ENCODE results near the gene MTG1.
"Not testable (repeated sequence)": the region's sequence is repeated elsewhere in the genome, so short reads cannot be mapped to it uniquely, and the experiment has no call there.

MTG1 gene

DNA sequence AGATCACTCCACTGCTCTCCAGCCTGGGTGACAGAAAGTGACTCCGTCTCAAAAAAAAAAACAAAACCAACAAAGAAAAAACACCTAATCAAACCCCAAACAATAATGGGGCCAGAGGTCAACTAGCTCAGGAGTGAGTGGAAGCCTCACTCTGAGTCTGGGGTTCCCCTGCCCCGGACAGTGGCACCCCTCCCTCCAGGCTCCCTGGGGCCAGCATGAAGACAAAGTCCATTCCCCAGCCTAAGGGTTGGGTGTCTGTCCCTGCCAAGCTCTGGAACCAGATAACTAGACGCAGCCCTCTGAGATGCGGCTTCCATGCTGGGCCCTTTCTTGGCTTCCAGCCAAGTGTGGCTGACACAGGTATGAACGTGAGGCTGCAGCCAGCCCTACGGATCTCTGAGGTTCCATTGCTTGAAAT is 34.4 kb upstream of the MTG1 start:
- DNase-seq, result no peak

DNA sequence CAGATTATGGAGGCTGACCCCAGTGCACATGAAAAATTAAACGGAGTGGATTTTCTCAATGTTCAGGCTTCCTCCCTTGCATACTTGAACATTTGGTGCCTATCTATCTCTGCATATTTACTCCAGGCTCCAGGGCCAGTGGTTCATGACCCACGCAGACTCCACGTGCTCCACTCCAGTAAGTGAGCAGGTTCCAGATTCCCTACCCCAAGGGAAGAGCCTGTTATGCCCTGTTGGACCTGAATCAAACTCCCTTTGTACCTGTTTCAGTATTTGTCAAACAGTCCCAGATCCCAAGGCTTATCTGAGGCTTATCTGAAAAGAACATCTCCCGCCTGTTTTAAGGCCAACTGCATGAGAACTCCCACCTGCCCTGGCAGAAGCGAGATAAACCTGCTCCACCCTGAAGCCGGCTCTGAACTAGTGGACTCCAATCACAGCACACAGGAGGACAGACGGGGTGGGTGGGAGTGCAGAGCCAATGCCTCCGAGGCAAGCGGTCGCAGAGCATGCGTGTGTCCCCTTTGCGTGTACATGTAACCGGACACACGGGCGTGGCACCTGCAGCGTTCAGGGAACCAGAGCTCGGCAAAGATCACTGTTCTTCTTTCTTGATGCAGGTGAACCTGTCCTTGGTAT is 33.9 kb upstream of the MTG1 start:
- no peak for DNase-seq

DNA sequence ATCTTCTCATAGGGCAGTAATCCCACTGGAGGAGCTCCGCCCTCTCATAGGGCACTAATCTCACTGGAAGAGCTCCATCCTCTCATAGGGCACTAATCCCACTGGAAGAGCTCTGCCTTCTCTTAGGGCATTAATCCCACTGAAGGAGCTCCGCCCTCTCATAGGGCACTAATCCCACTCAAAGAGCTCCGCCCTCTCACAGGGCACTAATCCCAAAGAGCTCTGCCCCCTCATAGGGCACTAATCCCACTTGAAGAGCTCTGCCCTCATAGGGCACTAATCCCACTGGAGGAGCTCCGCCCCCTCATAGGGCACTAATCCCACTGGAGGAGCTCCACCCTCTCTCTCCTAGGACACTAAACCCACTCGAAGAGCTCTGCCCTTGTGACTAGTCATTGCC is 32.7 kb upstream of the MTG1 start:
- no peak for DNase-seq

DNA sequence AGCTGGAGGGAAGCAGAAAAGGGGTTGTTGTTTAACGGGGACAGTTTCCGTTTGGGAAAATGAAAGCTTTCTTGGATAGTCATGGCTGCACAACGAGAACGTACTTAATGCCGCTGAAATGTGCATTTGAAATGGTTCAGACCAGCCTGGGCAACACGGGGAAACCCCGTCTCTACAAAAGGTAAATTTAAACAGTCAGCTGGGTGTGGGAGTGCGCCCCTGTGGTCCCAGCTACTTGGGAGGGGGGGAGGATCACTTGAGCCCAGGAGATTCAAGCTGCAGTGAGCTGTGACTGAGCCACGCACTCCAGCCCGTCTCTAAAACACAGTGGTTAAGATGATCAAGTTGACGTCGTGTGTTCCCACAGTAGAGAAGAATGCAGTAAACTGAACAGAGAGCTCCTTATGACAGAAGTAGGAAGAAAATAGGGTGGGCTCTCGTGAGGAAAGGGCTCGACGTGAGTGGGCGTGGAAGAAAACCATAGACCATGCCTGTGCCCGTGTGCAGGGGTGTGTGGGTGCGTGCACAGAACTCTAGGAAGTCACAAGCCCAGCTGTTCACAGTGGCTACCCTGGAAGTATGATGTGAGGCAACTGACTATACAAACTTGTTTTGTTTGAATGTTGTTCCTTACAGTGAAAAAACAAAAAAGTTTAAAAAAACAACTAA is 32.0 kb upstream of the MTG1 start:
- DNase-seq, result no peak

DNA sequence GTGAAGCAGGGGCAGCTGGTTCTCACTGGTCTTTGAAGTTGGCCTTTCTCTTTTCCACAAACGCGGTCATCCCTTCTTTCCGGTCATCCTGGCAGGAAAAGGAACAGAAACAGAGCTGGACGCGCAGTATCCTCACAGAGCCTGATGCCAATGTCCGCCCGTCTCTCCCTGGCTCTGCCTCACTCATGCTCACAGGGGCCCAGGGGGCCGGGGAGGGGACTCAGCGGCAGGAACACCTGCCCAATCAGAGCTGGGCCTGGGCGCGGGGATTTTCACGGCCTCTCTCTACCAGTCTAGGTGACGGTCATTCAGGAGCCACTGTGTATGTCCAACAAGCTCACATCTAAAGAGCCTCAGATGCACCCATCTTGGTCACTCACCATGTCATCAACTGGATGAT is 31.1 kb upstream of the MTG1 start:
- no peak for DNase-seq

DNA sequence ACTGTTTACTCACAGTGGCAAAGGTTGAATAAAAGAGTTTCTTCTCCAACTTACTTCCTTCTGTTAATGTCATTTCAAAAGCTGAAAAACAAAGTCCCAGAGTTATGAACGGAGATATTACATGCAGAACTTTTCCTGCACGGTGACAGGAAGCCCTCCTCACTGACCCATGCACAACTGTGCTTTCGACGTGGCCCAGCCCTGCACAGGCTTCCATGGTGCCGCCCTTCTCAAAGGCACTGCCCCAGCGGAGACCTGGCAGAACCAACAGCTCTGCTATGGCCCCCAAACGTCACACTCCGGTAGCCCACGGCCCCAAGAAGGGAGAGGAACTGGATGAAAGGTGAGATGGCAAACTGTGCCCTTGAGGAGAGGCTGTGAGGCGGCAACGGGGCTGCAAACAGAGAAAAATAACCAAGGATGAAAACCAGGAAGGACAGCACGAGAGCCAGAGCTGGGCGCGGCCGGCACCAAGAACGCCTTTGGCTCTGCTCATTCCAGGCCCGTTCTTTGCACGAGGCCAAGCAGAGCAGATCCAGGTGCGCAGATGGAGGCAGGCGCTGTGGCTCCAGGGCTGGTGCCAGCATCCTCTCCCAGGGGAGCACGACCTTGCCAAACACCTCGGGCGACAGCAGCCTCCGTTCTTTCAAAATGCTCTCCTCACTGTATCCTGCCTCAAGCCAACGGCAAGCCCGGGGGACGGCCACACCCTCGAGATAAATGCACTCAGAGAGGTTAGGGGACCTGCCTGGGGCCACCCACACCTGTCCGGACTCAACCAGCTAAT is 29.1 kb upstream of the MTG1 start:
- no peak for DNase-seq

DNA sequence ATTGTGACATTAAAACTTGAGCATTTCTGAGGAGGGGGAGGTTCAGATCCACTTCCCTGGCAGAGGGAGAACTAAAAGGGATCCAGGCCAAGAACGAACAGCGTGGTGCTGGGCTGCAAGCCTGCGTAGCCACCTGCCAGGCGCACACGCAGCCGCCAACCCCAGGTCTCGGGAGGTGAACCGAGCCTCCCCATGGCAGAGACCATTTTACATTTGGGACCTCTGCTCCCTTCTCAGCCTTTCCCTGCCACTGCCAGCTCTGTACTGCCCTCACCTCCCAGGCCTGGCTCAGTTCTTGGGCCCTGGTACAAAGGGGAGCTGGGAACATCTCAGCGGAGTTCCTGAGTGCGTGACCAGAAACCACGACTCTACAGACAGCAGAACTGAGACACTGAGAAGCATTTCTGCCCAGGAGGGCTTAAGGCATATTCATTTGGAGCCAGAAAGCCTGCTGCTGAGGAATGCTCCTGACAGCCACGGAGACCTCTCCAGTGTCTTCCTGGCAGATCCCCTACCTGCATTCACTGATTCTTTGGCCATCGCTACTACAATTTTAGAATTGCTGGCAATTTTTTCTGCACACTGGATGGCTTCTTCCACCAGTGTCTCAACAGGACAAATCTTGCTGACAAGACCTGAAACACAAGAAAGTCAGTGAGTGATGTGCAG is 28.4 kb upstream of the MTG1 start:
- no peak for DNase-seq

DNA sequence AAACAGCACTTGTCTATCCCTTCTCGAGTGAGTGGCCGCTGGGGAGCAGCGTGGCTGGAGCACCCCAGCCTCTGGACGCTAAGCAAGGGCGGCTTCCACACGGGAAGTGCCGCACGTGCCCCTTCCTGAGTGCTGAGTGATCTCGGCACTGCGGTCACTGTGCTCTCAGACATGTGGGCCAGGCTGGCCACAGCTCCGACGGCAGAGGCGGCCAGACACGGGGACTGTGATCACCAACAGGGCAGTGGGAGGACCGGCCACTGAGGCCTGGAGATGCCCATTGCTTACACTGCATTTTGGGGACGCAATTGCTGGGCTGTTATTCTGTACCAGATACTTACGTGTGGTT is 27.9 kb upstream of the MTG1 start:
- DNase-seq, result no peak

DNA sequence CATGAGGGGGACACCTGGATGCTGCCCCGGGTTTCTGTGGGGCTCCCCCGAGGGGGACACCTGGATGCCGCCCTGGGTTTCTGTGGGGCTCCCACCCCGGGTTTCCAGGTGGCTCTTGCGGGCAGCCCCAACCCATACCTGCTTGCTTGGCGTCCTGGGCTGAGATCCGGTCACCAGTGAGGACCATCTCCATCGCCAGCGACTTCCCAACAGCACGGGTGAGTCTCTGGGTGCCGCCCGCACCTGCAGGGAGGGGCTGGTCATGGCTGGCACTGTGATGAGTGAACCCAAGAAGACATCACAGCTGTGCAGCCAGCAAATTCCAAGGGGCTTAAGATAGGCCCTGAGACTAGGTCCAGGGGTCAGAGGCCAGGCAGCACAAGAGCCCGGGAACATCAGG is 27.2 kb upstream of the MTG1 start:
- DNase-seq, result no peak

DNA sequence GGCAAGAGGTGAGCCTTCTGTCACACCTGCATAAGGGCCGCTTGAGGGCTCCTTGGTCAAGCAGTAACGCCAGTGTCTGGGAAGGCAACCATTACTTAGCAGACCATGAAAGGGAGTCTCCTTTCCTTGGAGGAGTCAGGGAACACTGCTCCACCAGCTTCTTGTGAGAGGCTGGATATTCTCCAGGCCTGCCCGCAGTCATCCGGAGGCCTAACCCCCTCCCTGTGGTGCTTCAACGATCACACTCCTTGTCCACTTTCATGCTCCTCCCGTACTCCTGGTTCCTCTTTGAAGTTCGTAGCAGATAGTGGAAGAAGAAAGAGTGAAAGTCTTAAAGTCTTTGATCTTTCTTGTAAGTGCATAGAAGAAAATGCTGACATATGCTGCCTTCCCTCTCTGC is 26.5 kb upstream of the MTG1 start:
- not testable (repeated sequence) for DNase-seq

DNA sequence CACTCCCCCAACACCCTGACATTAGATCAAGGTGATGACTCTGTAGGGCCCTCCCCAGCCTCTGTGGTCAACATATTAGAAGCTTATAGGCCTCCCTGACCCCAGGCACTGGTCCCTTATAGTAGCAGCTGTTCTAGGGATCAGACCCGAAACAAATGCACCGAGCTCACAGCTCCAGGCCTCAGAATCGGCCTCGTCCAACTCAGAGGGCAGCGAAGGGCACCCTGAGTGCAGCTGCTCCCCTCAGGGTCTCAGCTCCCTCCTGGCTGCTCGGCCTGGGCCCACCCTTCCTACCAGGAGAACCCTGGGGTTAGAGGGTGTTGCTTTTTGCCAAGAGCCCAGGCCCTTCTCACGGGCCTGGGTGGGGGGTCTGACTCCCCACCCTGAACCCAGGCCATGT is 25.8 kb upstream of the MTG1 start:
- DNase-seq, result no peak

DNA sequence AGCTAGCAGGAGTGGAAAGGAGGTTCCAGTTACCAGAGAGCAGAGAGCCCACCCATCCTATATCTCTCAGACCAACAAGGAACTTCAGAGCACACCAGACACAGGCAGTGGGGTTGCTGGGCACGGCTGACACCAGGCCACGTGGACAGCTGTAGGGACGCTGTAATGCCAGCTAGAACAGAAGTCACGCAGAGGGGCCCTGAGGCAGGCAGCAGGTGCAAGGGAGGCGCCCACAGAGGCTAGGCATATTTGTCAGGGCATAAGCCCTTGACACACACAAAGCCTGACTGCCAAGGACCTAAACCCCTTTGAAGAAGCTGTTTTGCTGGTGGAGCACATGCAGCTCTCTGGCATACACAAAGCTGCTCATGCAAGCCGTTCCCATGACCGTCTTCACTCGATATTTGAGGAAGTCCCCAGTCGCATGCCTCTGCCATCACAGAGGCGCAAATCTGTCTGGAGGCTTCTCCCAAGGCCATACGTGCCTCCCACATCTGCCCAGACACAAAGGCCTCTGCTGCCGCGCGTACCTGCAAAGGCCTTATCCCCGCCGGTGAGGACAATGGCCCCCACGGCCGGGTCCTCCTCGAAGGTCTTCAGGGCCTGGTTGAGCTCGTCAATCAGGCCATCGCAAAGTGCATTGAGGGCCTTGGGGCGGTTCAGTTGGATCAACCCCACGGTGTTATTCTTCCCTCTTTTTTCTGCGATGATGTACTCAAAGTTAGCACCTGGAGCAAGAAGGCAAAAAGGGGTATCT is 23.7 kb upstream of the MTG1 start:
- no peak for DNase-seq

DNA sequence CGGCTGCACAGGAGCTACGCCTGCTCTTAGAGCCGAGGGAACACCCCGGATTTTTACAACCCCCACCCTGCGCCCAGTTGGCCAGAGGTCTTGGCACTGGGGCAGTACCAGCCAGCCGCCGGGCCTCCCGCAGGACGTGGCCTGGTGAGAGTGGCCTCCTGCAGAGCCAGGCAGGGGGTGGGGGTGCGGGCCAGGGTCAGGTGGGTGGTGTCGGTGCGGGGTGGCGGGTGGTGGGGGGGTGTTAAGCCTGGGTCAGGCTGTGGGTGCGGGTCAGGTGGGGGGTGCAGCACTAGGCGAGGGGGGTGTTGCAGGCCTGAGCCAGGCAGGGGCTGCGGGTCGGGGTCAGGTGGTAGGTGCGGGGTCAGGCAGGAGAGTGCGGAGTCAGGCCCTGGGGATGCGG is 21.4 kb upstream of the MTG1 start:
- DNase-seq, result no peak

DNA sequence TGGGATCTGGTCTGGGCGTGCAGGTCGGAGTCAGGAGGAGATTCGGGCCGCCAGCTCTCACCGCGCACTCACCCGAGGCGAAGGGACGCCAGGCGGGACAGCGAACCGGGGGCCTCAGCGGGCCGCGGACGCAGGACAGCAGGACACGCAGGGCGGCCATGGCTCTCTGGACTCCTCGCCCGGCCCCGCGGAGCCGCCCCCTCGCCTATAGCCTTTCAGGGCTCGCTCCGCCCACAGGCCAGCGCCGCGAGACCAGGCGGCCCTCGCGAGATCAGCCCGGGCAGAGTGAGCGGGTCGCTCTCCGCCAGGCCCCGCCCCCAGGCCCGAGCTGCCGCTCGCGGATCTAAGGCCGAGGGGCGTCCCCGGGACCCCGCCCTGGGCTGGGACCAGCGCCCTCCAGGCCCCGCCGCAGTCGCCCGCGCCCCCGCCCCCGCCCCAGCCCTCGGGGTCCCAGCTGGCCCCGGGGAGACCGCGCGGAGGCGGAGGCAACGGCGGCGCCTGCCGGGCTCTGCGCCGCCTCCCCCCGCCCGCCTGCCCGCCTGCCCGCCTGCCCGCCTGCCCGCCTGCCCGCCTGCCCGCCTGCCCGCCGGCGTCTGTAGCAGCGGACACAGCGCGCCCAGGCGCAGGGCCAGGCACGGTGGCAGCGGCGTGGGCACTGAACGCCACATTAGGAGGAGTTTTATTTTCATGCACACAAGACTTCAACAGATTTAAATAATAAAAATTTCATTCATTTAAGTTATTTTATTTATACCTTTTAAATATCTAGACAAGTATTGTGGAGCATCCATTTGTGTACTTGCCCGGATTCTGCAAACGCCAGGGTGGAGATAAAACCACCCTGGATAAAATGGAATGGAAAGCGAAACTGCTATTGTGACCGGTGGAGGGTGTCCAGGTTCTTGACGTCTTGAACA is 20.5 kb upstream of the MTG1 start, which contains the start of gene ECHS1:
Gene ECHS1 (minus strand): TSS at position 181 of the 917 bp plus-strand sequence. CDS start 21 bp downstream, at position 160.
- DNase-seq, result peak; percentile 85

DNA sequence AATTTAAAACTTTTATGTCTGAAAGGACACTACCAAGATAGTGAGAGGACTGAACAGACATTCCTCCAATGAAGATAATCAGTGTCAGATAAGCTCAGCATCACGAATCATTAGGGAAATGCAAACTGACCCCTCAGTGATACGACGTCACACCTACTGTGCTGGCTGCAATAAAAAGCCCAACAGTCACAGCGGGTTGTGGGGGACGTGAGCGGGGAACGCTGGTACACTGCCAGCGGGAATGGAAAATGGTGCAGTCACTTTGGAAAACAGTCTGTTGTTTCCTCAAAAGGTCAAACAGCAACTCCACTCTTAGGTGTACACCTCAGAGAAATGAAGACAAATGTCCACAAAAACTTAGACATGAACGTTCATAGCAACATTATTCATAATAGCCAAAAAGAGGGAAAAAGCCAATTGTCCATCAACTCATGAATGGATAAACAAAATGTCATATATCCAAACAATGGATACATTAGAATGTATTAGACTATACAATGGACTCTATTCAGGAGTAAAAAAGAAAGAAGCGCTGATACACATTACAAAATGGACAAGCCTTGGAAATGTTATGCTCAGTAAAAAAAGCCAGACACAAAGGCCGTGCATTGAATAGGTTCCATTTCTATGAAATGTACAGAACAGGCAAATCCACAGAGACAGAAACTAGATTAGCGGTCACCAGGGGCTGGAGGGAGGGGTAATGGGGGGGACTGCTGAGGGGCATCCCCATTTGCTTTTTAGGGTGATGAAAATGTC is 18.4 kb upstream of the MTG1 start:
- DNase-seq, result no peak

DNA sequence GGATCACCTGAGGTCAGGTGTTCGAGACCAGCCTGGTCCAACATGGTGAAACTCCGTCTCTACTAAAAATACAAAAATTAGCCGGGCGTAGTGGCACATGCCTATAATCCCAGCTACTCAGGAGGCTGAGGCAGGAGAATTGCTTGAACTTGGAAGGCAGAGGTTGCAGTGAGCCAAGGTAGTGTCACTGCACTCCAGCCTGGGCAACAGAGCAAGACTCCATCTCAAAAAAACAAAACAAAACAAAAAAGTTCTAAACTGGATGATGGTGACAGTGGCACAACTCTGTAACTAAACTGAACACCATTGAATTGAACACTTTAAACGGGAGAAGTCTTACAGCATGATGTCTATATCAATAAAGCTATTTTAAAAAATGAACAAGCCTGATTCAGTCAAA is 17.8 kb upstream of the MTG1 start:
- not testable (repeated sequence) for DNase-seq

DNA sequence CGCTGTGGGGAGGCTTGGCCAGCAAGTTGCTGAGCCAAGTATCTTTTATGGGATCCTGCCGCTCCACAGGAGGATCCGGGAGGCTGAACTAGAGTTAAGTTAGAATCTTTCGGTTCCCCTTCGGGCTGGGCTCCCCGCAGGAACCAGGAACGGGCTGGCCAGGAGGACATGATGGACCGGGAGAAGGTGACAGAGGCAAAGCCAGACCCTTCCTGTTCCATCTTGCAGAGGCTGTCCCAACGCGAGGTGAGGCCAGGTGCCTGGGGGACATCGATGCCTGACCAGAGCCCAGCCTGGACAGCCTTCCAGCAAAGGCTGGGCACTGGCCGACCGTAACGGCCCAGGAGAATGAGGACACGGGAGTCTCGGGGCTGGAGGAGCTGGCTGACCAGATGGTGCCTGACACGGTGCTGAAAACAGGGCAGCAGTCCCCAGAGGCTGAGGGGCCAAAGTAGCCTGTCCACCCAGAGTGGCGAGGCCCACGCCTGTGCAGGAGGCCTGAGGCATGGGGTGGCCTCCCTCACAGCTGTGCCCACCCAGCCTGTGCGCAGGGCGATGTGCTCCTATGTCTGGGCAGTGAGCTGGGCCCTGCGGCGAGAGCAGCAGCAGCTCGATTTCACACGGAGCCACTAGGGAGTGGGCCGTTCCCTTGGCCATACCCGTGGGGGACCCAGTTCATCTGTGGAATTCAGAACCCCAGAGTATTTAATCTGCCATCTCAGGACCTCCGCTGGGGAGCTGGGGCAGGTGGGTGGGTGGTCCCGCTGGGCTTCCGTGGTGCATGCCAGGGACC is 16.7 kb upstream of the MTG1 start:
- no peak for DNase-seq

DNA sequence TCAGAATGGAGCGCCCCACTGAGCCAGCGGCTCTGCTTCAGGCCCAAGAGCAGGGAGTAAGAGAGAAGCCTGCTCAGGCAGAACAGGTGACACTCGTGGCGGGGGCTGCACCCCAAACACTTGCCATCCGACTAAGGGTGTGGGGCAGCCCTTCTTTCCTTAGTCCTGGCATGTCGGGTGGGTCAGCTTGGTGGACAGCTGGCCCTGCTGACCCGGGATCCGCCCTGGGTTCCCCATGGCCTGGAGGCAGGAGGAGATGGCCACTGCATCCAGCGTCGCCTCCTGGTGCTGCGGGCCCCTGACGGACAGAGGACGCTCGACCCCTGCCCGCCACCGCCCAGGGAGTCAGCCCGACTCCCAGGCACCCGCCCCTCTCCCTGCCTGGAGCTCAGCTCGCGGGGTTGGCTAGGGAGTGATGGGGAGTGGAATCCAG is 16.1 kb upstream of the MTG1 start:
- no peak for DNase-seq

DNA sequence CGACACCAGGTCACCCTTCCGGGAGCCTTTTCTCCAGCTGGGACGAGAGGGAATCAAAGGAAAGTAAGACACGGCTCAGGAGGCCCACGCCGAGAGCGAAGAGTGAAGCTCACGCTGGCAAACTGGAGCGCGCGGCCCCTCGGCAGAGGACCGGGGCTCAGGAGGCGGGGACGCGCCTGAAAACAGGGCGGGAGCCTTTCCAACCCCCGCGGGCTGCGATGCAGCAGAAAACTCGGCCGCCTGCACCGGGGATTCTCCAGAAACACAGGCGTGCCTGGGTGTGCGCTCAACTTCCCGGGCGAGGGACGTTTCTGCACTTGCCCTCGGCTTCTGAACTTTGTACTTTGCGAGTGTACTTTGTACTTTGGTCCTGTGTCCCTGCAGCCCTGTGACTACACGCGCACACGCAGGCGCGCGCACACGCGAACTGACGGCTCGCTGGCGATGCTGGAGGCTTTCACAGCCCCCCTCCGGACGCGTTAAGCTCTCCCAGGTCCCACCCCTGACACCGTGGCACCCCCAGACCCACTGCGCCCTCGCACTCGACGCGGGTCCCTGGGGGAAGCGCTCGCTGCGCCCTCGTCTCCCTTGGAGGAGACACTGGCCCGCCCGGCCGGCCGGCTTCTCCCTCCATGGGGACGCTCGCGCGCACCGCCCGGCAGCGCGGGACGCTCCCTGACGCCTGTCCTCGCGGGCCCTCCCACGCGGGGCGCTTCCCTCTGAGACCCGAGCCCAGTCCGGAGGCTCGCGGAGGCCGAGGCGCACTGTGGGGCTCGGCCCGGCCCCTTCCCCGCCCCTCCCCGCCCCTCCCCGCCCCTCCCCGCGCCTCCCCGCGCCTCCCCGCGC is 15.5 kb upstream of the MTG1 start:
- DNase-seq, result peak; percentile 41

Measured in activated CD4-positive, alpha-beta T cell treated with anti-CD3 and anti-CD28 coated beads for 1 hour (primary cell).